ENCODE measurements around the gene FGF14. TPM values are rescaled to one million over a fixed set of nuclear protein-coding genes. Genes with fewer than 3 reads are reported as not detected.

FGF14 gene
- total and polyA plus RNA-seq, 2 donors (not counting 1 experiment from before 2014, with no cell fraction given) = under 0.01 TPM; not detected in 1

DNA sequence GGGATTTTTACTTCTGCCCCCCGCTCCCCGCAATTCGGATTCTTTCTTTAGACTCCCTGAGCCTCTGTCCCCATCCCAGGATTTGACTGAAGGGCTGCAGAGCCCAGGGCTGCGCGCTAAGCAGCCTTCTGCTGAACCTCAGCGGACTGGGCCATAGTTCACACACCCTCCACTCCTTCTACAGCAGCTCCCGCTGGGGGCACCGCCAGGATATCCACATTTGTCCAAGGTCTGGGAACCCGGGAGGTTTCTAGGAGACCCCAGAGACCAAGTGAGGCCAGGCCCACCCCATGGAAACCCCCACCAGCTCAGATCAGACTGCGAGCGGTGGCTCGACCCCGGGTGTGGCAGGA, 486.1 kb downstream of the FGF14 start:
- Mint-ChIP-seq H3K4me3 (no peak overlapping the region), H3K27ac (no peak overlapping the region), H3K9me3 (ENCODE audit: insufficient read depth) (no peaks in the 10 kb centered on the region), H3K27me3 (peaks cover 39% of the 10 kb centered on the region), H3K4me1 (no peaks in the 10 kb centered on the region)
- Histone ChIP-seq H3K36me3 (replicated peaks in 1 of 2; ENCODE audit: control extremely low read depth in 1 of 2, control insufficient read depth in 1 of 2, extremely low read depth in 1 of 2, insufficient read depth in 2 of 2, low read length in 1 of 2) (no peaks in the 10 kb centered on the region), H3K4me3 (ENCODE audit: control extremely low read depth in 1 of 5, extremely low read depth in 1 of 5, insufficient read depth in 1 of 5, low read depth in 2 of 5, low read length in 4 of 5) (no peak overlapping the region), H3K27me3 (replicated peaks in 1 of 4; ENCODE audit: control extremely low read depth in 1 of 4, control insufficient read depth in 3 of 4, insufficient read depth in 4 of 4, low read length in 3 of 4) (peaks cover 0 to 33% (median 5%) of the 10 kb centered on the region in 4 experiments), H3K9me3 (ENCODE audit: control extremely low read depth in 1 of 3, control insufficient read depth in 2 of 3, insufficient read depth in 1 of 3, low read length in 2 of 3) (peaks cover 0 to 10% (median 0%) of the 10 kb centered on the region in 3 donors), H3K27ac (ENCODE audit: low read length in 2 of 2) (no peak overlapping the region), H3K79me2 (ENCODE audit: control insufficient read depth, insufficient read depth, low read length) (no peaks in the 10 kb centered on the region), H3K4me1 (ENCODE audit: control insufficient read depth in 2 of 2, insufficient read depth in 2 of 2, low read length in 2 of 2) (no peaks in the 10 kb centered on the region), H3K4me2 (replicated peaks; ENCODE audit: low read depth, low read length, poor library complexity, severe bottlenecking) (no peak overlapping the region), H2AFZ (ENCODE audit: insufficient read depth, low read depth, low read length, poor library complexity, severe bottlenecking) (no peak overlapping the region), H3K9ac (ENCODE audit: low read length) (no peak overlapping the region), H4K20me1 (ENCODE audit: control insufficient read depth, insufficient read depth, low read length, poor library complexity, severe bottlenecking) (no peaks in the 10 kb centered on the region)
- intact Hi-C loops (cut with micrococcal nuclease) = no loop called here
- ATAC-seq (ENCODE audit: low read depth) (no peak), DNase-seq (no peak)
- ChIA-PET CTCF (no interaction called here), POLR2A (no interaction called here)
- 8% methylated on average over 13 of the region's 13 CpGs for WGBS (ENCODE audit: insufficient coverage)
- TF ChIP-seq, protein P1, sequence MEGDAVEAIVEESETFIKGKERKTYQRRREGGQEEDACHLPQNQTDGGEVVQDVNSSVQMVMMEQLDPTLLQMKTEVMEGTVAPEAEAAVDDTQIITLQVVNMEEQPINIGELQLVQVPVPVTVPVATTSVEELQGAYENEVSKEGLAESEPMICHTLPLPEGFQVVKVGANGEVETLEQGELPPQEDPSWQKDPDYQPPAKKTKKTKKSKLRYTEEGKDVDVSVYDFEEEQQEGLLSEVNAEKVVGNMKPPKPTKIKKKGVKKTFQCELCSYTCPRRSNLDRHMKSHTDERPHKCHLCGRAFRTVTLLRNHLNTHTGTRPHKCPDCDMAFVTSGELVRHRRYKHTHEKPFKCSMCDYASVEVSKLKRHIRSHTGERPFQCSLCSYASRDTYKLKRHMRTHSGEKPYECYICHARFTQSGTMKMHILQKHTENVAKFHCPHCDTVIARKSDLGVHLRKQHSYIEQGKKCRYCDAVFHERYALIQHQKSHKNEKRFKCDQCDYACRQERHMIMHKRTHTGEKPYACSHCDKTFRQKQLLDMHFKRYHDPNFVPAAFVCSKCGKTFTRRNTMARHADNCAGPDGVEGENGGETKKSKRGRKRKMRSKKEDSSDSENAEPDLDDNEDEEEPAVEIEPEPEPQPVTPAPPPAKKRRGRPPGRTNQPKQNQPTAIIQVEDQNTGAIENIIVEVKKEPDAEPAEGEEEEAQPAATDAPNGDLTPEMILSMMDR (IDR thresholded peaks at IDR 0.05) = no peak
- no peak for TF ChIP-seq EZH2 (IDR thresholded peaks at IDR 0.05; ENCODE audit: borderline replicate concordance, insufficient read depth, low read depth, low read length, poor library complexity, severe bottlenecking)

DNA sequence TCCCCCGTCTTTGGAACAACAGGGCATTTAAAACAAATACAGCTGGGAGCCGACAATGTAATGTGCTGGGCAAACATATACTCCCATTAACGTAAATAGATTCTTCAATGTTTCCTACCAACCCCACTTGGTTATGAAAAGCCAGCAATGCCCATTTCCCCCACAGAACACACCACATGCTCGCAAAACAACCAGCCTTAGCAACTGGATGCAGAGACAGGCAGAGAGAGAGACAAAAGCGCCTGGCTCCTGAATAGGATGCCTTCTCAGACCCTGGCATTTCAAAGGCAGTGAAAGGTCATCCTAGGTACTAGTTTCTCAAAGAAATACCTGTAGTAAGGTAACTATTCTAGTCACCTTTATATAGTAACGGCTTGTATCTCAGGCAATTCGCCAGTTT, 486.5 kb downstream of the FGF14 start:
- ChIA-PET POLR2A (no interaction called here), CTCF (no interaction called here)
- Histone ChIP-seq H3K9me3 (ENCODE audit: control extremely low read depth in 1 of 3, control insufficient read depth in 2 of 3, insufficient read depth in 1 of 3, low read length in 2 of 3) (peaks cover 0 to 10% (median 0%) of the 10 kb centered on the region in 3 donors), H3K9ac (ENCODE audit: low read length) (no peak overlapping the region), H3K4me2 (replicated peaks; ENCODE audit: low read depth, low read length, poor library complexity, severe bottlenecking) (no peak overlapping the region), H3K4me1 (ENCODE audit: control insufficient read depth in 2 of 2, insufficient read depth in 2 of 2, low read length in 2 of 2) (no peaks in the 10 kb centered on the region), H3K79me2 (ENCODE audit: control insufficient read depth, insufficient read depth, low read length) (no peaks in the 10 kb centered on the region), H2AFZ (ENCODE audit: insufficient read depth, low read depth, low read length, poor library complexity, severe bottlenecking) (no peak overlapping the region), H3K27me3 (replicated peaks in 1 of 4; ENCODE audit: control extremely low read depth in 1 of 4, control insufficient read depth in 3 of 4, insufficient read depth in 4 of 4, low read length in 3 of 4) (peaks cover 0 to 33% (median 5%) of the 10 kb centered on the region in 4 experiments), H3K36me3 (replicated peaks in 1 of 2; ENCODE audit: control extremely low read depth in 1 of 2, control insufficient read depth in 1 of 2, extremely low read depth in 1 of 2, insufficient read depth in 2 of 2, low read length in 1 of 2) (no peaks in the 10 kb centered on the region), H4K20me1 (ENCODE audit: control insufficient read depth, insufficient read depth, low read length, poor library complexity, severe bottlenecking) (no peaks in the 10 kb centered on the region), H3K4me3 (ENCODE audit: control extremely low read depth in 1 of 5, extremely low read depth in 1 of 5, insufficient read depth in 1 of 5, low read depth in 2 of 5, low read length in 4 of 5) (no peak overlapping the region), H3K27ac (ENCODE audit: low read length in 2 of 2) (no peak overlapping the region)
- ATAC-seq (ENCODE audit: low read depth) (no peak), DNase-seq (no peak)
- Mint-ChIP-seq H3K27me3 (peaks cover 36% of the 10 kb centered on the region), H3K4me3 (no peak overlapping the region), H3K27ac (no peak overlapping the region), H3K9me3 (ENCODE audit: insufficient read depth) (no peaks in the 10 kb centered on the region), H3K4me1 (no peaks in the 10 kb centered on the region)
- intact Hi-C loops (cut with micrococcal nuclease) = no loop called here
- TF ChIP-seq EZH2 (IDR thresholded peaks at IDR 0.05; ENCODE audit: borderline replicate concordance, insufficient read depth, low read depth, low read length, poor library complexity, severe bottlenecking) = no peak
- TF ChIP-seq, protein P1 (IDR thresholded peaks at IDR 0.05) = no peak
- 27% methylated on average over 6 of the region's 7 CpGs for WGBS (ENCODE audit: insufficient coverage)

Measured in B cell (primary cell).